Keratinocyte (primary cell): ENCODE data around the gene UMODL1.

Experiments used
- EZH2 ChIP-seq: IDR thresholded peaks from one replicate; pipeline ENCODE4 v1.6.1; 2012; ENCODE audit warnings: inconsistent platforms, mild to moderate bottlenecking, low read length, moderate library complexity
- TF ChIP-seq, protein P1 (sequence below), 3 experiments: IDR thresholded peaks in 1 of 3; conservative IDR thresholded peaks in 1 of 3; optimal IDR thresholded peaks in 1 of 3; 2 replicates in 2 of 3; 3 replicates in 1 of 3; pipeline versions ENCODE3 to v1.5.1; 2011; ENCODE audit warnings: low read length in 3 of 3, mild to moderate bottlenecking in 3 of 3, moderate library complexity in 2 of 3, control low read depth in 1 of 3, inconsistent platforms in 1 of 3; ENCODE audit not compliant: insufficient read depth in 2 of 3; ENCODE audit errors: extremely low read depth in 1 of 3

DNA sequence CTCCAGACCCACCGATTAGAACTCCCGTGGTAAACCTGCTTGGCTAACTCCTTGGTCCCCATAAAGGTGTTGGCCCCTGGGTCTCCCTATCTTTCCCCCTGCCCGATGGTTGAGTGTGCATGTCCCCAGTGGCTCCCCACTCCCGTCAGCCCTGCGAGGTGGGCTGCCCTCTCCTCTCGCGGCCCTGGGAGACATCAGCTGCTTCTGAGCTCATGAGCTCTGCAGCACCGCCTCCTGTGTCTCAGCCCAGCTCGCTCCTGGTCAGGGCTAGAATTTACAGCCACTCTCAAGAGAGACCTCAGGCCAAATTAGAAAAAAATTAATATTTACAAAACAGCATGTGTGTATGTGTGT lies 45.1 kb upstream of the UMODL1 start:
- TF ChIP-seq, protein P1, sequence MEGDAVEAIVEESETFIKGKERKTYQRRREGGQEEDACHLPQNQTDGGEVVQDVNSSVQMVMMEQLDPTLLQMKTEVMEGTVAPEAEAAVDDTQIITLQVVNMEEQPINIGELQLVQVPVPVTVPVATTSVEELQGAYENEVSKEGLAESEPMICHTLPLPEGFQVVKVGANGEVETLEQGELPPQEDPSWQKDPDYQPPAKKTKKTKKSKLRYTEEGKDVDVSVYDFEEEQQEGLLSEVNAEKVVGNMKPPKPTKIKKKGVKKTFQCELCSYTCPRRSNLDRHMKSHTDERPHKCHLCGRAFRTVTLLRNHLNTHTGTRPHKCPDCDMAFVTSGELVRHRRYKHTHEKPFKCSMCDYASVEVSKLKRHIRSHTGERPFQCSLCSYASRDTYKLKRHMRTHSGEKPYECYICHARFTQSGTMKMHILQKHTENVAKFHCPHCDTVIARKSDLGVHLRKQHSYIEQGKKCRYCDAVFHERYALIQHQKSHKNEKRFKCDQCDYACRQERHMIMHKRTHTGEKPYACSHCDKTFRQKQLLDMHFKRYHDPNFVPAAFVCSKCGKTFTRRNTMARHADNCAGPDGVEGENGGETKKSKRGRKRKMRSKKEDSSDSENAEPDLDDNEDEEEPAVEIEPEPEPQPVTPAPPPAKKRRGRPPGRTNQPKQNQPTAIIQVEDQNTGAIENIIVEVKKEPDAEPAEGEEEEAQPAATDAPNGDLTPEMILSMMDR (optimal IDR thresholded peaks at IDR 0.05 in 1 of 3, IDR thresholded peaks at IDR 0.05 in 1 of 3, conservative IDR thresholded peaks at IDR 0.05 in 1 of 3; ENCODE audit: extremely low read depth in 1 of 3, insufficient read depth in 2 of 3, low read length in 3 of 3): no peak
- no peak for TF ChIP-seq EZH2
